Measurements from ENCODE around the gene ADGRA1.

DNA sequence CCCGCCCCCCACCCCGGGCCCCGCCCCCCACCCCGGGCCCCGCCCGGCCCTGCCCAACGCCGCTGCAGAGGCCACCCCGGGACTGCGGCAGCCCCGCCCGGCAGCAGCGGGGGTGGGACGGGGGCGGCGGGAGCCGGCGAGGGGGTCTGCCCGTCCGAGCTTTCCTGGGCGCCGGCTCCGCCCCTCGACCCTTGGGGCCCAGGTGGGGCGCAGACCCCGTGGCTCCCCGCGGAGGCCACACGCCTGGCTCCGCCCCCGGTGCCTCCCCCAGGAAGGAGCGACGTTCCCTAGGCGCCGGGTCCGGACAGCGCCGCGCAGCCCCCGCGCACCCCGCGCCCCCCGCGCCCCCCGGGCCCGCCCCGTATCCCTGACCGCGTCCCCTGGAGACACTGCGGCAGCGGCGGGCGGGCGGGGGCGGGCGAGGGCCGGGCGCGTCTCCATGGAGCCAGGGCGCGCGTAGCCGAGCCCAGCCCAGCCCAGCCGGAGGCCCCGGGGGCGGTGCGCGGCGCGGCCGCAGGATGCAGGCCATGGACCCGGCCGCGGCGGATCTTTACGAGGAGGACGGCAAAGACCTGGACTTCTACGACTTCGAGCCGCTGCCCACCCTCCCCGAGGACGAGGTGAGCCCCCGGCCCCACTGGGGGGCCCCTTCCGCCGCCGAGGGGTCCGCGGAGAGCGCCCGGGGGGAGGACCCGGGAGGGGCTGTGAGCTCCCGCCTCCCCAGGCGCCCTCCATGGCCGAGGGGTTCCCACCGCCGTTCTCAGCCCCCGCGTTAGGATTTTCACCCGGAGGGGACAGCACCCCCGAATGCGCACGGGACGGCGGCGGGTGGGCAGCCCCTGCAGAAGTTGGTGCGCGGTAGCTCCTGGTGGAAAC lies 72.5 kb downstream of the ADGRA1 start, which contains the start of gene KNDC1:
- TF ChIP-seq, protein P1, sequence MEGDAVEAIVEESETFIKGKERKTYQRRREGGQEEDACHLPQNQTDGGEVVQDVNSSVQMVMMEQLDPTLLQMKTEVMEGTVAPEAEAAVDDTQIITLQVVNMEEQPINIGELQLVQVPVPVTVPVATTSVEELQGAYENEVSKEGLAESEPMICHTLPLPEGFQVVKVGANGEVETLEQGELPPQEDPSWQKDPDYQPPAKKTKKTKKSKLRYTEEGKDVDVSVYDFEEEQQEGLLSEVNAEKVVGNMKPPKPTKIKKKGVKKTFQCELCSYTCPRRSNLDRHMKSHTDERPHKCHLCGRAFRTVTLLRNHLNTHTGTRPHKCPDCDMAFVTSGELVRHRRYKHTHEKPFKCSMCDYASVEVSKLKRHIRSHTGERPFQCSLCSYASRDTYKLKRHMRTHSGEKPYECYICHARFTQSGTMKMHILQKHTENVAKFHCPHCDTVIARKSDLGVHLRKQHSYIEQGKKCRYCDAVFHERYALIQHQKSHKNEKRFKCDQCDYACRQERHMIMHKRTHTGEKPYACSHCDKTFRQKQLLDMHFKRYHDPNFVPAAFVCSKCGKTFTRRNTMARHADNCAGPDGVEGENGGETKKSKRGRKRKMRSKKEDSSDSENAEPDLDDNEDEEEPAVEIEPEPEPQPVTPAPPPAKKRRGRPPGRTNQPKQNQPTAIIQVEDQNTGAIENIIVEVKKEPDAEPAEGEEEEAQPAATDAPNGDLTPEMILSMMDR (IDR thresholded peaks at IDR 0.05; ENCODE audit: insufficient read depth, low read length, poor library complexity, severe bottlenecking) = no peak
- no peak for TF ChIP-seq EZH2phosphoT487 (conservative IDR thresholded peaks at IDR 0.05; ENCODE audit: low read length)
